Stomach (tissue), 4 donors: ENCODE data around the gene GLYR1.

Source experiments
- CTCF ChIP-seq, 7 experiments: fragments of 450-650 bp in 4 of 7; fragments of 200-600 bp in 3 of 7; sonication (generic) in 3 of 7; IDR thresholded peaks; one replicate each; pipeline ENCODE4 v1.5.1; 2016 to 2019; ENCODE audit warnings: antibody characterized with exemption in 7 of 7, control low read depth in 2 of 7, mild to moderate bottlenecking in 1 of 7
- EP300 ChIP-seq: sonication (generic); formaldehyde crosslinking; IDR thresholded peaks from one replicate; pipeline ENCODE4 v1.6.1; 2017; ENCODE audit warnings: antibody characterized with exemption
- POLR2A ChIP-seq, 4 donors: fragments of 450-650 bp; IDR thresholded peaks; one replicate each; pipeline ENCODE4 v1.6.1; 2016; ENCODE audit warnings: antibody characterized with exemption in 4 of 4, control low read depth in 2 of 4, mild to moderate bottlenecking in 1 of 4, moderate library complexity in 1 of 4
- POLR2AphosphoS5 ChIP-seq, 3 donors: sonication (generic); formaldehyde crosslinking; IDR thresholded peaks; one replicate each; pipeline ENCODE4 v1.6.1; 2016; ENCODE audit warnings: antibody characterized with exemption in 3 of 3

- TF ChIP-seq POLR2A (IDR thresholded peaks at IDR 0.05) (no peak), CTCF (IDR thresholded peaks at IDR 0.05) (no peak), POLR2AphosphoS5 (IDR thresholded peaks at IDR 0.05) (no peak), EP300 (no peak)
Measured at GRCh38 chr16:4864728-4865127, 17.6 kb upstream of the GLYR1 start.
